ENCODE measurements around the gene ZNHIT3.

ZNHIT3 gene

GRCh38 chr17:36459045-36459444 is 27.4 kb upstream of the ZNHIT3 start:
- no peaks in the 10 kb centered on the region; the same call in 1 of the 2 replicates for H4K20me1 ChIP-seq (ENCODE audit: control insufficient read depth, insufficient read depth, low read depth, low read length)
- H3F3A ChIP-seq (ENCODE audit: control insufficient read depth, insufficient read depth), result no peaks in the 10 kb centered on the region
- no peak overlapping the region for H3K27ac ChIP-seq (ENCODE audit: low read depth, low read length)
- H3K4me3 ChIP-seq (ENCODE audit: low read length), result no peak overlapping the region
- no peaks in the 10 kb centered on the region for H3K36me3 ChIP-seq (ENCODE audit: control insufficient read depth, low read length)
- H3K79me2 ChIP-seq (ENCODE audit: control insufficient read depth, low read length), result no peaks in the 10 kb centered on the region
- H3K27me3 ChIP-seq (ENCODE audit: control insufficient read depth, low read length), result peaks cover 9% of the 10 kb centered on the region; the same call in 1 of the 2 replicates
- no peak for TF ChIP-seq EZH2phosphoT487 (IDR thresholded peaks at IDR 0.05; ENCODE audit: borderline replicate concordance, low read length)
- TF ChIP-seq CTCF (IDR thresholded peaks at IDR 0.05; ENCODE audit: low read depth, low read length, poor library complexity, severe bottlenecking), result no peak
- no peaks in the 10 kb centered on the region for H3K4me1 ChIP-seq (ENCODE audit: control insufficient read depth, low read length)
- H3K4me2 ChIP-seq (ENCODE audit: low read length), result no peak overlapping the region
- no peaks in the 10 kb centered on the region for H3K9me2 ChIP-seq (replicated peaks; ENCODE audit: control insufficient read depth, low read length)
- no peaks in the 10 kb centered on the region for H3K9me3 ChIP-seq (ENCODE audit: control insufficient read depth, insufficient read depth, low read length)

- Histone ChIP-seq H3K4me1 (ENCODE audit: control insufficient read depth, low read length) (no peaks in the 10 kb centered on the region), H4K20me1 (ENCODE audit: control insufficient read depth, insufficient read depth, low read depth, low read length) (no peaks in the 10 kb centered on the region; the same call in 1 of the 2 replicates), H3K4me3 (ENCODE audit: low read length) (no peak overlapping the region), H3K36me3 (ENCODE audit: control insufficient read depth, low read length) (no peaks in the 10 kb centered on the region), H3F3A (ENCODE audit: control insufficient read depth, insufficient read depth) (no peaks in the 10 kb centered on the region), H3K79me2 (ENCODE audit: control insufficient read depth, low read length) (no peaks in the 10 kb centered on the region), H3K27me3 (ENCODE audit: control insufficient read depth, low read length) (peaks cover 9% of the 10 kb centered on the region; the same call in 1 of the 2 replicates), H3K9me2 (replicated peaks; ENCODE audit: control insufficient read depth, low read length) (no peaks in the 10 kb centered on the region), H3K4me2 (ENCODE audit: low read length) (no peak overlapping the region), H3K27ac (ENCODE audit: low read depth, low read length) (no peak overlapping the region), H3K9me3 (ENCODE audit: control insufficient read depth, insufficient read depth, low read length) (no peaks in the 10 kb centered on the region)
- TF ChIP-seq CTCF (IDR thresholded peaks at IDR 0.05; ENCODE audit: low read depth, low read length, poor library complexity, severe bottlenecking) (no peak), EZH2phosphoT487 (IDR thresholded peaks at IDR 0.05; ENCODE audit: borderline replicate concordance, low read length) (no peak)
Observed at GRCh38 chr17:36459601-36460000, 26.9 kb upstream of the ZNHIT3 start.

GRCh38 chr17:36460265-36460937 is 26.1 kb upstream of the ZNHIT3 start:
- TF ChIP-seq EZH2phosphoT487 (IDR thresholded peaks at IDR 0.05; ENCODE audit: borderline replicate concordance, low read length), result no peak
- TF ChIP-seq CTCF (IDR thresholded peaks at IDR 0.05; ENCODE audit: low read depth, low read length, poor library complexity, severe bottlenecking), result peak; percentile 36
- no peaks in the 10 kb centered on the region for H3K9me2 ChIP-seq (replicated peaks; ENCODE audit: control insufficient read depth, low read length)
- no peaks in the 10 kb centered on the region for H3K79me2 ChIP-seq (ENCODE audit: control insufficient read depth, low read length)
- no peaks in the 10 kb centered on the region for H3K9me3 ChIP-seq (ENCODE audit: control insufficient read depth, insufficient read depth, low read length)
- H3K4me3 ChIP-seq (ENCODE audit: low read length), result no peak overlapping the region
- H3K4me1 ChIP-seq (ENCODE audit: control insufficient read depth, low read length), result no peaks in the 10 kb centered on the region
- no peaks in the 10 kb centered on the region; the same call in 1 of the 2 replicates for H4K20me1 ChIP-seq (ENCODE audit: control insufficient read depth, insufficient read depth, low read depth, low read length)
- H3K36me3 ChIP-seq (ENCODE audit: control insufficient read depth, low read length), result no peaks in the 10 kb centered on the region
- H3K27ac ChIP-seq (ENCODE audit: low read depth, low read length), result no peak overlapping the region
- H3F3A ChIP-seq (ENCODE audit: control insufficient read depth, insufficient read depth), result no peaks in the 10 kb centered on the region
- peaks cover 9% of the 10 kb centered on the region; the same call in 1 of the 2 replicates for H3K27me3 ChIP-seq (ENCODE audit: control insufficient read depth, low read length)
- H3K4me2 ChIP-seq (ENCODE audit: low read length), result no peak overlapping the region

All from DOHH2 (cell line).